Loucy (cell line): ENCODE data around the gene FSTL4.

Experiments
- H2AFZ ChIP-seq: fragments of 200-600 bp; sonication (generic); 2 replicates; pipeline ENCODE4 v1.6.0; 2016; ENCODE audit warnings: antibody characterized with exemption, mild to moderate bottlenecking, low read length, moderate library complexity
- H3F3A ChIP-seq: fragments of 200-600 bp; 2 replicates; pipeline ENCODE4 v1.6.0; 2016; ENCODE audit warnings: antibody characterized with exemption, low read depth, mild to moderate bottlenecking
- H3K27me3 ChIP-seq: fragments of 200-600 bp; sonication (generic); 2 replicates; pipeline ENCODE4 v1.6.1; 2014; ENCODE audit warnings: low read length, mild to moderate bottlenecking; ENCODE audit not compliant: insufficient read depth, poor library complexity, severe bottlenecking
- H3K36me3 ChIP-seq: fragments of 200-600 bp; sonication (generic); 2 replicates; pipeline ENCODE4 v1.6.1; 2016; ENCODE audit warnings: low read length; ENCODE audit not compliant: insufficient read depth
- H3K4me1 ChIP-seq: fragments of 200-600 bp; sonication (generic); 2 replicates; pipeline ENCODE4 v1.5.1; 2014; ENCODE audit warnings: low read length, mild to moderate bottlenecking; ENCODE audit not compliant: insufficient read depth, poor library complexity, severe bottlenecking
- H3K4me2 ChIP-seq: fragments of 200-600 bp; sonication (generic); 2 replicates; pipeline ENCODE4 v1.6.0; 2014; ENCODE audit warnings: antibody characterized with exemption, low read length, low read depth, mild to moderate bottlenecking; ENCODE audit not compliant: poor library complexity, severe bottlenecking
- H3K4me3 ChIP-seq: fragments of 200-600 bp; sonication (generic); 2 replicates; pipeline ENCODE4 v1.5.1; 2014; ENCODE audit warnings: low read length, mild to moderate bottlenecking, mixed read lengths; ENCODE audit not compliant: poor library complexity, severe bottlenecking
- H3K79me2 ChIP-seq: fragments of 200-600 bp; sonication (generic); 2 replicates; pipeline ENCODE4 v1.6.1; 2014; ENCODE audit warnings: low read length; ENCODE audit not compliant: insufficient read depth
- H3K9ac ChIP-seq: fragments of 200-600 bp; sonication (generic); 2 replicates; pipeline ENCODE4 v1.6.0; 2014; ENCODE audit warnings: mild to moderate bottlenecking, low read depth, low read length, moderate library complexity; ENCODE audit not compliant: poor library complexity, severe bottlenecking
- H3K9me2 ChIP-seq: fragments of 200-600 bp; sonication (generic); replicated peaks from 2 replicates; pipeline ENCODE4 v1.6.1; 2016; ENCODE audit warnings: low read depth, low read length, mixed read lengths
- H3K9me3 ChIP-seq: fragments of 200-600 bp; sonication (generic); 2 replicates; pipeline ENCODE4 v1.6.1; 2014; ENCODE audit warnings: mild to moderate bottlenecking, antibody characterized with exemption, low read length, low read depth; ENCODE audit not compliant: insufficient read depth
- H4K20me1 ChIP-seq: fragments of 200-600 bp; sonication (generic); 2 replicates; pipeline ENCODE4 v1.6.0; 2014; ENCODE audit warnings: antibody characterized with exemption, low read length, mild to moderate bottlenecking; ENCODE audit not compliant: insufficient read depth, poor library complexity, severe bottlenecking
- CTCF ChIP-seq: fragments of 200-600 bp; sonication (generic); conservative IDR thresholded peaks from 2 replicates; pipeline ENCODE4 v1.5.1; 2014; ENCODE audit warnings: mild to moderate bottlenecking, antibody characterized with exemption, low read length
- EZH2phosphoT487 ChIP-seq: fragments of 200-600 bp; IDR thresholded peaks from 2 replicates; pipeline ENCODE4 v1.6.1; 2018; ENCODE audit warnings: antibody characterized with exemption, mild to moderate bottlenecking, moderate library complexity, borderline replicate concordance

FSTL4 gene

GRCh38 chr5:133421806-133422205 lies 190.5 kb downstream of the FSTL4 start:
- no peaks in the 10 kb centered on the region for H3F3A ChIP-seq
- H3K4me2 ChIP-seq: no peak overlapping the region
- no peak overlapping the region for H2AFZ ChIP-seq
- H3K9ac ChIP-seq: no peak overlapping the region
- H4K20me1 ChIP-seq: no peaks in the 10 kb centered on the region
- no peaks in the 10 kb centered on the region for H3K79me2 ChIP-seq
- no peaks in the 10 kb centered on the region for H3K9me3 ChIP-seq
- H3K27me3 ChIP-seq: no peaks in the 10 kb centered on the region
- H3K9me2 ChIP-seq: no peaks in the 10 kb centered on the region
- TF ChIP-seq EZH2phosphoT487 (no peak), CTCF (no peak)
- no peaks in the 10 kb centered on the region for H3K4me1 ChIP-seq
- no peaks in the 10 kb centered on the region for H3K36me3 ChIP-seq
- no peak overlapping the region for H3K4me3 ChIP-seq

- H3K4me1 ChIP-seq: no peaks in the 10 kb centered on the region
- H3K27me3 ChIP-seq: no peaks in the 10 kb centered on the region
- TF ChIP-seq EZH2phosphoT487: no peak
- peak; percentile 53 for TF ChIP-seq CTCF
Observed at GRCh38 chr5:133421394-133421793, 190.9 kb downstream of the FSTL4 start.

GRCh38 chr5:133420440-133421301 lies 191.7 kb downstream of the FSTL4 start:
- Histone ChIP-seq H3K9ac (no peak overlapping the region), H3K79me2 (no peaks in the 10 kb centered on the region), H3F3A (no peaks in the 10 kb centered on the region), H3K4me2 (no peak overlapping the region), H2AFZ (no peak overlapping the region), H3K36me3 (no peaks in the 10 kb centered on the region), H3K9me3 (no peaks in the 10 kb centered on the region), H4K20me1 (no peaks in the 10 kb centered on the region), H3K9me2 (no peaks in the 10 kb centered on the region), H3K27me3 (no peaks in the 10 kb centered on the region), H3K4me3 (no peak overlapping the region), H3K4me1 (no peaks in the 10 kb centered on the region)
- TF ChIP-seq CTCF (no peak), EZH2phosphoT487 (no peak)

More at GRCh38 chr5:133421394-133421793, 190.9 kb downstream of the FSTL4 start:
- Histone ChIP-seq H4K20me1 (no peaks in the 10 kb centered on the region), H3K9me3 (no peaks in the 10 kb centered on the region), H3K36me3 (no peaks in the 10 kb centered on the region), H3K9ac (no peak overlapping the region), H2AFZ (no peak overlapping the region), H3K4me3 (no peak overlapping the region), H3K4me2 (no peak overlapping the region), H3K9me2 (no peaks in the 10 kb centered on the region), H3K79me2 (no peaks in the 10 kb centered on the region), H3F3A (no peaks in the 10 kb centered on the region)
